H1 (cell line): ENCODE measurements around the gene COPA. TPM values are rescaled to one million over a fixed set of nuclear protein-coding genes. Genes with fewer than 3 reads are reported as not detected.

ENCODE experiments used
- CTCF ChIA-PET: fragments of 300-600 bp; sonication (Branson Sonifier 250); formaldehyde crosslinking; loops from one replicate; lab custom pipeline; 2021; ENCODE audit not compliant: partially characterized antibody; lab: Charles Lee
- POLR2A ChIA-PET: fragments of 300-600 bp; sonication (Branson Sonifier 250); formaldehyde crosslinking; loops from one replicate; lab custom pipeline; 2021; ENCODE audit warnings: inconsistent platforms; ENCODE audit not compliant: partially characterized antibody; lab: Charles Lee
- DNase-seq, 2 experiments: peaks; one replicate each; pipeline versions ENCODE4 v3.0.0 to v3.0.0-alpha.2; 2010 to 2022; ENCODE audit warnings: low spot score in 2 of 2, low read depth in 1 of 2, mixed read lengths in 1 of 2
- FAIRE-seq: peaks from 2 replicates; lab custom pipeline; 2011; peaks lifted over from hg19 to GRCh38; lab: Jason Lieb, UNC
- H2AFZ ChIP-seq: 2 replicates; pipeline ENCODE4 v1.8.1; 2012; ENCODE audit warnings: low read length, inconsistent platforms
- H2AK5ac ChIP-seq: 2 replicates; pipeline ENCODE4 v1.6.1; 2013; ENCODE audit warnings: low read depth, low read length
- H2BK120ac ChIP-seq: replicated peaks from 2 replicates; pipeline ENCODE3; 2013; ENCODE audit warnings: low read depth, low read length, inconsistent platforms
- H2BK12ac ChIP-seq: 2 replicates; pipeline ENCODE4 v1.6.1; 2013; ENCODE audit warnings: low read depth, low read length
- H2BK15ac ChIP-seq: 2 replicates; pipeline ENCODE4 v1.6.1; 2013; ENCODE audit warnings: low read length
- H2BK20ac ChIP-seq: 2 replicates; pipeline ENCODE4 v1.6.1; 2013; ENCODE audit warnings: low read length
- H2BK5ac ChIP-seq: 2 replicates; pipeline ENCODE4 v1.6.1; 2013; ENCODE audit warnings: low read depth, low read length
- H3K14ac ChIP-seq: 2 replicates; pipeline ENCODE4 v1.6.1; 2013; ENCODE audit warnings: inconsistent platforms; ENCODE audit not compliant: insufficient read length
- H3K18ac ChIP-seq: 2 replicates; pipeline ENCODE4 v1.6.1; 2013; ENCODE audit warnings: low read length; ENCODE audit errors: extremely low read depth
- H3K23ac ChIP-seq: 2 replicates; pipeline ENCODE4 v1.6.1; 2013; ENCODE audit warnings: inconsistent platforms; ENCODE audit not compliant: insufficient read length
- H3K23me2 ChIP-seq: 2 replicates; pipeline ENCODE4 v1.6.1; 2013; ENCODE audit warnings: low read depth, low read length
- H3K27ac ChIP-seq: 2 replicates; pipeline ENCODE4 v1.6.1; 2011; ENCODE audit warnings: low read depth, low read length, inconsistent platforms
- H3K27me3 ChIP-seq, 4 experiments: replicated peaks in 1 of 4; 1 replicate in 1 of 4; 2 replicates in 3 of 4; pipeline versions ENCODE4 v1.6.1 to v1.8.1; 2011 to 2013; ENCODE audit warnings: low read length in 3 of 4, mild to moderate bottlenecking in 3 of 4, inconsistent platforms in 2 of 4, mixed read lengths in 2 of 4, moderate library complexity in 1 of 4; ENCODE audit not compliant: control insufficient read depth in 3 of 4, insufficient read depth in 3 of 4; ENCODE audit errors: extremely low read depth in 1 of 4
- H3K36me3 ChIP-seq, 4 experiments: 2 replicates each; pipeline versions ENCODE4 v1.6.1 to v1.8.1; 2011 to 2013; ENCODE audit warnings: mild to moderate bottlenecking in 4 of 4, low read length in 3 of 4, moderate library complexity in 2 of 4, control low read depth in 1 of 4, inconsistent platforms in 1 of 4; ENCODE audit not compliant: insufficient read depth in 4 of 4, control insufficient read depth in 2 of 4
- H3K4ac ChIP-seq: replicated peaks from 2 replicates; pipeline ENCODE3; 2013; ENCODE audit warnings: low read length, low read depth, mixed read lengths, inconsistent platforms; ENCODE audit not compliant: insufficient read length
- H3K4me1 ChIP-seq, 4 experiments: replicated peaks in 1 of 4; 1 replicate in 1 of 4; 2 replicates in 3 of 4; pipeline versions ENCODE4 v1.6.1 to v1.8.1; 2011 to 2013; ENCODE audit warnings: low read length in 3 of 4, inconsistent platforms in 2 of 4, mixed read lengths in 1 of 4; ENCODE audit not compliant: insufficient read depth in 4 of 4, control insufficient read depth in 3 of 4
- H3K4me2 ChIP-seq, 2 experiments: 2 replicates each; pipeline versions ENCODE4 v1.6.1 to v1.8.1; 2011 to 2013; ENCODE audit warnings: low read depth in 2 of 2, low read length in 2 of 2, control low read depth in 1 of 2, inconsistent platforms in 1 of 2, mild to moderate bottlenecking in 1 of 2; ENCODE audit not compliant: insufficient read depth in 1 of 2
- H3K4me3 ChIP-seq, 4 experiments: fragments of 200-600, 300-600 bp in 1 of 4; sonication (generic), shearing (Covaris generic), sonication (Bioruptor Twin) in 1 of 4; 2 replicates each; pipeline versions ENCODE4 v1.5.1 to v1.8.1; 2011 to 2016; ENCODE audit warnings: low read length in 4 of 4, low read depth in 3 of 4, control low read depth in 2 of 4, inconsistent platforms in 2 of 4, mild to moderate bottlenecking in 2 of 4, mixed read lengths in 1 of 4, moderate library complexity in 1 of 4; ENCODE audit not compliant: insufficient read depth in 2 of 4; ENCODE audit errors: extremely low read depth in 1 of 4
- H3K56ac ChIP-seq: replicated peaks from 2 replicates; pipeline ENCODE3; 2013; ENCODE audit warnings: low read depth, mild to moderate bottlenecking, mixed read lengths, low read length, inconsistent platforms; ENCODE audit not compliant: insufficient read length
- H3K79me1 ChIP-seq: 2 replicates; pipeline ENCODE4 v1.6.1; 2013; ENCODE audit warnings: low read depth, low read length, control low read depth
- H3K79me2 ChIP-seq, 2 experiments: 2 replicates each; pipeline versions ENCODE4 v1.6.1 to v1.8.1; 2012 to 2013; ENCODE audit warnings: low read length in 2 of 2, mild to moderate bottlenecking in 2 of 2, inconsistent platforms in 1 of 2; ENCODE audit not compliant: insufficient read depth in 2 of 2, control insufficient read depth in 1 of 2
- H3K9ac ChIP-seq, 4 experiments: replicated peaks in 1 of 4; 1 replicate in 1 of 4; 2 replicates in 3 of 4; pipeline versions ENCODE4 v1.6.1 to v1.8.1; 2011 to 2013; ENCODE audit warnings: low read depth in 3 of 4, low read length in 3 of 4, control low read depth in 2 of 4, mild to moderate bottlenecking in 2 of 4, moderate library complexity in 2 of 4, inconsistent platforms in 1 of 4; ENCODE audit errors: extremely low read depth in 1 of 4
- H3K9me3 ChIP-seq, 2 experiments: 2 replicates each; pipeline versions ENCODE4 v1.6.1 to v1.8.1; 2012 to 2013; ENCODE audit warnings: mild to moderate bottlenecking in 2 of 2, moderate library complexity in 2 of 2, control low read depth in 1 of 2, inconsistent platforms in 1 of 2, low read depth in 1 of 2, low read length in 1 of 2, mixed read lengths in 1 of 2; ENCODE audit not compliant: insufficient read depth in 2 of 2
- H4K20me1 ChIP-seq, 2 experiments: replicated peaks in 1 of 2; 2 replicates each; pipeline versions ENCODE3 to v1.8.1; 2011 to 2013; ENCODE audit warnings: inconsistent platforms in 2 of 2, low read length in 2 of 2, mild to moderate bottlenecking in 1 of 2; ENCODE audit not compliant: insufficient read depth in 2 of 2, control insufficient read depth in 1 of 2
- H4K5ac ChIP-seq: 2 replicates; pipeline ENCODE4 v1.6.1; 2013; ENCODE audit warnings: low read length, low read depth, mixed read lengths, inconsistent platforms; ENCODE audit not compliant: insufficient read length
- H4K8ac ChIP-seq: 2 replicates; pipeline ENCODE4 v1.8.0; 2013; ENCODE audit warnings: mild to moderate bottlenecking, moderate library complexity, low read length, inconsistent platforms; ENCODE audit not compliant: insufficient read depth; ENCODE audit errors: extremely low read depth
- H4K91ac ChIP-seq: replicated peaks from 2 replicates; pipeline ENCODE3; 2013; ENCODE audit warnings: low read length, mixed read lengths, inconsistent platforms; ENCODE audit not compliant: insufficient read length
- CBX5 ChIP-seq: fragments of 300-800, 300-1000 bp; sonication (generic); IDR thresholded peaks from 2 replicates; pipeline ENCODE4 v1.7.1; 2016; ENCODE audit warnings: antibody characterized with exemption, low read length, low read depth
- KDM1A ChIP-seq: fragments of 200-600, 300-600 bp; sonication (generic); IDR thresholded peaks from 2 replicates; pipeline ENCODE4 v1.7.1; 2016; ENCODE audit warnings: mild to moderate bottlenecking, low read length, borderline replicate concordance
- POLR2A ChIP-seq, 2 experiments: IDR thresholded peaks; 1 replicate in 1 of 2; 2 replicates in 1 of 2; pipeline ENCODE4 v1.6.1; 2011; ENCODE audit warnings: low read depth in 2 of 2, low read length in 2 of 2, mild to moderate bottlenecking in 2 of 2; ENCODE audit errors: control extremely low read depth in 1 of 2
- POU5F1 ChIP-seq: IDR thresholded peaks from 2 replicates; pipeline ENCODE4 v1.6.1; 2011; ENCODE audit warnings: low read depth, mild to moderate bottlenecking, low read length, moderate library complexity
- RFX5 ChIP-seq: IDR thresholded peaks from 2 replicates; pipeline ENCODE4 v1.6.1; 2011; ENCODE audit warnings: low read depth, low read length, improper control_type of control experiment, borderline replicate concordance
- RNF2 ChIP-seq: fragments of 200-900, 300-1000 bp; sonication (generic); IDR thresholded peaks from 2 replicates; pipeline ENCODE4 v1.7.1; 2016; ENCODE audit warnings: borderline replicate concordance, low read depth, mild to moderate bottlenecking, antibody characterized with exemption, low read length; ENCODE audit not compliant: poor library complexity, severe bottlenecking; ENCODE audit errors: missing control alignments
- SP1 ChIP-seq: IDR thresholded peaks from 2 replicates; pipeline ENCODE4 v1.6.1; 2011; ENCODE audit warnings: low read depth, low read length
- polyA plus RNA-seq, 7 experiments: library from polyadenylated mRNA; depleted of rRNA in 3 of 7; stranded (reverse) in 5 of 7; unstranded in 2 of 7; fragments of >200 nt in 5 of 7; fragments of 200-250 nt in 2 of 7; gene quantifications; 1 replicate in 5 of 7; 2 replicates in 1 of 7; 4 replicates in 1 of 7; pipeline versions ENCODE4 v1.2.1 to v1.2.3, GENCODE V29; 2011 to 2013; ENCODE audit warnings: missing spikeins in 2 of 7, mixed read lengths in 2 of 7
- total RNA-seq: library from RNA; stranded (reverse); fragmentation: NEBNext Ultra II Directional; extraction: Animal tissue kit (Norgen Biotek cat#: 25700); gene quantifications from 2 replicates; pipeline ENCODE4 v1.2.1, GENCODE V29; 2021
- TF ChIP-seq, protein P1 (sequence below): IDR thresholded peaks from 2 replicates; pipeline ENCODE4 v1.6.1; 2011; ENCODE audit warnings: low read length, improper control_type of control experiment

Gene COPA
- total and polyA plus RNA-seq, 2 of the 8 experiments (the other 6 are each of a cell fraction or from before 2014, with no cell fraction given): 78.2 to 115 TPM

DNA sequence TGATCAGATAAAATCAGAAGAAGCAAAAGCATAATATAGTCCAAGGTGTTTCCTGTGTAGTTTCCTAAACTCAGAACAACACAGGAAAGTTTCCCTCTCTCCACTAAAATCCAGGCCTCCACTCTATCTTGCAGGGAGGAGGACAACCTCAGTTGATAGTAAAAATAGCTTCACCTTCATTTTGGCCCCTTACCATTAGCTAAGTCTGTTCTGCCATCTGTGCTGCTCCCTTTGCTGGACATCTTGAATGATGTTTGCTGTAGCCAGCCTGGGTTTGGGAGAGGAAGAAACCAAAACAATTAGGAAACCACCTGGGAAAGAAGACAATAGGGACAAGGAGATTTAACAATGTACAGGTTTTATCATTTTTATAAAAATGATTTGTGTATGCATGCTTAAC, 99.3 kb downstream of the COPA start:
- H4K8ac ChIP-seq: no peak overlapping the region
- H3K36me3 ChIP-seq: peaks cover 4 to 38% (median 22%) of the 10 kb centered on the region in 4 experiments
- peaks cover 0 to 48% of the 10 kb centered on the region in 2 experiments; a peak in 2 of 4 replicates for H3K79me2 ChIP-seq
- ChIA-PET POLR2A (interaction anchor here (0.8 to 2.1 kb wide), 9 partner anchors 8 to 64 kb away, joined by 3 to 6 read pairs (median 3); partner anchors contain the start of gene DCAF8), CTCF (interaction anchor here (1.0 to 5.7 kb wide), 13 partner anchors 8 to 172 kb away, joined by 3 to 42 read pairs (median 5); no protein-coding TSS in a partner anchor)
- no peak overlapping the region for H2BK12ac ChIP-seq
- no peaks in the 10 kb centered on the region; the same call in 1 of the 2 replicates for H3K23me2 ChIP-seq
- no peak overlapping the region for H2AK5ac ChIP-seq
- H2BK15ac ChIP-seq: no peak overlapping the region
- no peak overlapping the region for H3K14ac ChIP-seq
- no peaks in the 10 kb centered on the region for H3K79me1 ChIP-seq
- no peak overlapping the region for H3K27ac ChIP-seq
- no peak overlapping the region for H2BK20ac ChIP-seq
- H3K9ac ChIP-seq: no peak overlapping the region
- no peak overlapping the region for H3K18ac ChIP-seq
- H2BK120ac ChIP-seq: no peak overlapping the region
- no peak overlapping the region for H3K4me3 ChIP-seq
- no peak for FAIRE-seq
- H3K4me1 ChIP-seq: no peaks in the 10 kb centered on the region
- no peak overlapping the region for H3K4me2 ChIP-seq
- no peak overlapping the region for H3K23ac ChIP-seq
- H2BK5ac ChIP-seq: no peak overlapping the region
- no peak overlapping the region for H4K91ac ChIP-seq
- no peak for DNase-seq
- H3K9me3 ChIP-seq: no peaks in the 10 kb centered on the region
- H3K56ac ChIP-seq: no peak overlapping the region
- no peak overlapping the region for H4K5ac ChIP-seq
- no peak overlapping the region for H3K4ac ChIP-seq
- TF ChIP-seq POU5F1: no peak
- no peak for TF ChIP-seq RFX5
- no peak for TF ChIP-seq POLR2A (IDR thresholded peaks at IDR 0.05; ENCODE audit: control extremely low read depth in 1 of 2, low read depth in 2 of 2, low read length in 2 of 2)
- TF ChIP-seq RNF2: no peak
- TF ChIP-seq, protein P1, sequence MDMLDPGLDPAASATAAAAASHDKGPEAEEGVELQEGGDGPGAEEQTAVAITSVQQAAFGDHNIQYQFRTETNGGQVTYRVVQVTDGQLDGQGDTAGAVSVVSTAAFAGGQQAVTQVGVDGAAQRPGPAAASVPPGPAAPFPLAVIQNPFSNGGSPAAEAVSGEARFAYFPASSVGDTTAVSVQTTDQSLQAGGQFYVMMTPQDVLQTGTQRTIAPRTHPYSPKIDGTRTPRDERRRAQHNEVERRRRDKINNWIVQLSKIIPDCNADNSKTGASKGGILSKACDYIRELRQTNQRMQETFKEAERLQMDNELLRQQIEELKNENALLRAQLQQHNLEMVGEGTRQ: no peak
- no peak for TF ChIP-seq CBX5
- no peak for TF ChIP-seq KDM1A
- TF ChIP-seq SP1: no peak
- peaks cover 2 to 5% of the 10 kb centered on the region in 2 experiments for H4K20me1 ChIP-seq
- H2AFZ ChIP-seq: no peak overlapping the region
- H3K27me3 ChIP-seq: no peaks in the 10 kb centered on the region
